DLD1 (cell line): ENCODE measurements around the gene RASA3.
"Not testable (repeated sequence)": the region's sequence is repeated elsewhere in the genome, so short reads cannot be mapped to it uniquely, and the experiment has no call there.

Experiments used
- in situ Hi-C: cut with HindIII; loops from 2 replicates; pipeline ENCODE4 v1.10.0; 2017; ENCODE audit warnings: low sequenced_read_pairs

RASA3 gene

DNA sequence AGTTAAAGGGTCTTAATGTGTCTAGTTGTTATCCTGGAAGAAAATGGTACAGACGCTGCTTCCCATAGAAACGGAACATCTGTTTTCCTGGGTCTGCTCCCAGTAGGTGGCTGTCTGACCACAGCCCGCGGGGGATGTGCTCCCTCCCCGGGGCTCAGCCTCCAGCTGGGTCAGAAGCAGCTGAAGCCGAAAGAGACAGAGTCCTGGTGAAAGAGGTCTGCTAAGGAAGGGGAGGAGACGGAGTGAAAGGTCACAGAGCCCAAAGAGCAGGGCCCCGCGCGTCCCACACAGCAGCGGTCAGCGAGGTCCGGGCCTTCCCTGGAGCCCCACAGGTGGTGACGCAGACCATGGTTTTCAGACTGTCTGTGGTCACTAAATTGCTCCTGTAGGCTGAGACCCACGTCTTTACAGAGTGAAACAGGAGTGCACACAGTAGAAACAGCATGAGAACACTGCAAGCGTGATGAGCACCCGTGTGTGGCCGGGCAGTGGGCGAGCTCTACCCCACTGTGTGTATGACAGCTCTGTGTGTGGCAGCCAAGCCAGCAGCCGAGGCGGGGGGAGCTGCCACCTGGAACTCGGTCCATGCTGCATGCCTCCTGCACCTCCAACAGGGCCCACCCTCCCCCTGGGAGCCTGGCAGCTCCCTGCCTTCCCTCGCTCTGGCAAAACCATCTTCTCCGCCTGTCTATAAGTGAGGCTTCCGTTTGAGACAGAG lies 106.5 kb downstream of the RASA3 start:
- in situ Hi-C loops: no loop called here

DNA sequence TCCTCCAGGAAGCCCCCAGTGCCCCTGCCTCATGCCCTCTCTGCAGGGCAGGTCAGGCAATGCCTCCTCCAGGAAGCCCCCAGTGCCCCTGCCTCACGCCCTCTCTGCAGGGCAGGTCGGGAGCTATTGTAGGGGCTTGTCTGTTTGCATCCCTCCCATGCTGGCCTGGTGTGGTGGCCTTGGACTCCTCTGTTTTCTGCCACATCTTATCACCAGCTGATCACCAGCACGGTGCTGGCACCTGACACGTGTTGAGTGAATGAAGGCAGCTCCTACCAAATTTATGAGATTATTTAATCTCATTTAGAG lies 107.1 kb downstream of the RASA3 start:
- in situ Hi-C loops: no loop called here

DNA sequence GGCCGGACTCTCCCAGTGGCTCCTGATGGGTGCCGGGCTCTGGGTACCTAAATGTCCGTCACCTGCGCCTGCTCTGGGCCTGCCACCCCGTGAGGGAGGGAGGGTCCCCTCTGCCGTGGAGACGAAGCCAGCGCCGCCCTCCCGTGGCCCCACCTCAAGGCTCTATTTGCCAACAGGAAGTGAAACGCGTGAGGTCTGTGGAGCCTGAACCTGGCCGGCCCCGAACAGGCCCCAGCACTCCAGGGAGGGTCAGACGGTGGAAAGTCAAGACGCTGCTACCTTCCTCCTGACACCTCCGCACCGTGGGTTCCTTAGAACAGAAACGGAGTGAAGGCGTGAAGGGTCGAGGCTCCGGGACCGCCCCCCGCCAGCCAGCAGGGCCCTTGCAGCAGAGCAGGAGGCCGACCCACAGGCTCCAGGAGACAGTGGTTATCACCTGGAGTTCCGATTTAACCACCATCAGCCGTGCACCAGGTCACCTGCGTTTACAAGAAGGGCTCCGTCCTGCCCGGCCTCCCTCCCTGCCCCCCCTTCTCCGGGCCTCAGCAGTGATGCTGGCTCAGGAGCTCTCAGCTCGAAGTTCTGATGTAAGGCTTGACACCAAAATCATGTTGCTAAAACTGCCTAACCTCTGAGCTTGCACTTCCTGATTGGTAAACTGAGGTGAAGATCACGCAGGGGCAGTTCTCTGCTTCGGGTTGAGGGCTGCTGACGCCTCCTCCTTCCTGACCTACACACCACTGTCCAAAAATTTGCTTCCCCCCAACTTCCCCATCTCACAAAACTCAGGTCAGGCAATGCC lies 107.6 kb downstream of the RASA3 start:
- in situ Hi-C loops: no loop called here

DNA sequence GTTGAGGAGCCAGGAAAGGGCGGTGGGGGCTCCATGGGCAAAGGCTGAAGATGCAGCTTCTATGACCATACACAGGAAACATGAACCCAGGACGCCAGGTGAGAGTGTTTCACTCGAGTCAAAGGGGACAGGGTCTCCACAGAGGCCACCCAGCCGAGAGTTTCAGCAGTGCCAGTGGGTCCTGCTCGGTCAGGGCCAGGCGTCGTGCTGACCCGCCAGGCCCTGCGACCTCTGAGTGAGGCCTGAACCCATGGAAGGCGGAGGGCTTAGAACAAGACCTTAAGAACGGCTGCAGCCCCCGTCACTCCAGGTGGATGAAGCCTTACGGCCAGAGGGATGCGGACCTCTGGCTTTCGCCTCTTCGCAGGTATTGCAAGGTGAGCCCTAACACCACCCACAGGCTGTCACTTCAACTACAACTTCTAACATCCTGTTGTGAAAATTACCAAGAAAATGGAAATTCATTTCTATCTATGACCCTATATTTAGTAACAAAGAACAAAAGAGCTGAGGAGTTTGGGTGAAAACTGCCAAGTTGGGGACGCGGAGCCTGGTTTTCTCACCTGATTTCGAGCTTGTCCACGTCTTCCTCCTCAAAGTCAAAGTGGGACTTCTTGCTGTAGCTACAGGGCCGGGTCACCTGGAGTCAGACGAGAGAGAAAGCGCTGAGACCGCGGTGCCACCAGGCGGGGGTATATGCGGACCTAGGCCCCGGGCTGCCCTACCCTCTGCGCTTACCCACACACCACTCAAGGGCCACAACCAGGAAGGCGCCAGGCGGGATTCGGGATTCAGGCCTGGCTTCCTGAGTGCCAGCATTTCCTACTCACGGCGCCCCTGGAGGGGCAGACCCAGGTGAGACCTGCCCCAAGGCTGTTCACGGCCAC lies 108.5 kb downstream of the RASA3 start:
- in situ Hi-C loops: no loop called here

DNA sequence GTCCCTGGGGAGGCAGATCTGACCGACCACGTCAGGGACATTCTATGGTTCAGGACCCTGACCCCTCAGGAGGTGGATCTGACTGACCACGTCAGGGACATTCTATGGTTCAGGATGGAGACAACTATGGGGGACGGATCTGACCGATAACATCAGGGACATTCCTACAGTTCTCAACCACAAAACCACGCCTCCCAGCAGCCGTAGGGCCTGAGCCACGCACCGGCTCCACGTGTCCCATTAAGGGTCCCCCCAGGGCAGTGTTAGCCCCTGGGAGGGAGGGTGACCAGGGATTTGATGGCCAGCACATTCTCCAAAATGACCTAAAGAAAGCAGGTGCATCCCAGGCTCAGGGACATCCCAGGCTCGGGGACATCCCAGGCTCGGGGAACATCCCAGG lies 109.5 kb downstream of the RASA3 start:
- in situ Hi-C loops: no loop called here

DNA sequence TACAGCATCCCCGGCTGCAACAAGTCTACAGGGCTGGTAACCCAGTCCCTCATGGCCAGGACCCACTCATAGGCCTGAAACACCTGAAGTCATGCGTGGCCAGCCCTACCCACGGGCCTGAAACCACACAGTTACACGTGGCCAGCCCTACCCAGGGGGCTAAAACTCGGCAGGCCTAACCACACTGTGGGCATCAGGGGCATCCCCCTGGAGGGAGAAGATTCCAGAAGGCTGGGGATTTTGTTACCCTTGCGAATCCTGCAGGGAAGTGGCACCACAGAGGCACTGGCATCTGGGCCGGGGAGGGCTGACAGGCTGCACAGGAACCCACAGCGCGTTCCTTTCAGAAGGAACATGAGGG lies 110.1 kb downstream of the RASA3 start:
- in situ Hi-C loops: no loop called here

DNA sequence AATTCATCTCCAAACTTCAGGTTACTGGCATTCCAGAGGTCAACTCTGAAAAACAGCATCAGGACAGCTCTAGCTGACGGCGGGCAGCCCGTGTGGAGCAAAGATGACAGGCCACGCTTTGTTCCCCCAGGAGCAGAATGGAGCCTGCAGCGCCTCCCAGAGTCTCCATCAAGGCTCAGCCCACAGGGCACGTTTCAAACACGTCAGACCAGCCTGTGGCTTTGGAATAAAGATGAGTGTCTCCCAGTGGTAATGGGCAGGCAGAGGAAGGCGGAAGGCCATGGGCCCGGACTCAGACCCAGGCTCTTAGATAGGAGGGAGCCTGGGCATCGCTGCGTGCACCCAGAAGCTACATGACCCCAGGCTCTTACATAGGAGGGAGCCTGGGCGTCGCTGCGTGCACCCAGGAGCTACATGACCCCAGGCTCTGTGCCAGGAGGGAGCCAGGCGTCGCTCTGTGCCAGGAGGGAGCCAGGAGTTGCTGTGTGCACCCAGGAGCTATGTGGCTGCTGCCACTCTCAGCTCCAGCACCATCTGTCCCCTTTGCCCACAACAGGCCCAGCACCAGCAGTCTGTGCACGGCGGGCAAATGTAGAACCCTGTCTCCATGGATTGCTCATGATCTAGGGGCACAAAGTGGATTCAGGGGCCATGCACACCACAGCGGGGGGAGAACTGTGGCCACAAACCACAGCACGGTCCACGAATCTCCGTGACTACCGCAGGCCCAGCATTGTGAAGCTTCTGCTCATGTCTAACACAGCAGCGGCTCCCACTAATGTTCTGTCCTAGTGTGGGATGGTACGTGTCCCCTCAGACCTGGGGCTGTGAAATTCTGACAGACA lies 110.7 kb downstream of the RASA3 start:
- in situ Hi-C loops: no loop called here

DNA sequence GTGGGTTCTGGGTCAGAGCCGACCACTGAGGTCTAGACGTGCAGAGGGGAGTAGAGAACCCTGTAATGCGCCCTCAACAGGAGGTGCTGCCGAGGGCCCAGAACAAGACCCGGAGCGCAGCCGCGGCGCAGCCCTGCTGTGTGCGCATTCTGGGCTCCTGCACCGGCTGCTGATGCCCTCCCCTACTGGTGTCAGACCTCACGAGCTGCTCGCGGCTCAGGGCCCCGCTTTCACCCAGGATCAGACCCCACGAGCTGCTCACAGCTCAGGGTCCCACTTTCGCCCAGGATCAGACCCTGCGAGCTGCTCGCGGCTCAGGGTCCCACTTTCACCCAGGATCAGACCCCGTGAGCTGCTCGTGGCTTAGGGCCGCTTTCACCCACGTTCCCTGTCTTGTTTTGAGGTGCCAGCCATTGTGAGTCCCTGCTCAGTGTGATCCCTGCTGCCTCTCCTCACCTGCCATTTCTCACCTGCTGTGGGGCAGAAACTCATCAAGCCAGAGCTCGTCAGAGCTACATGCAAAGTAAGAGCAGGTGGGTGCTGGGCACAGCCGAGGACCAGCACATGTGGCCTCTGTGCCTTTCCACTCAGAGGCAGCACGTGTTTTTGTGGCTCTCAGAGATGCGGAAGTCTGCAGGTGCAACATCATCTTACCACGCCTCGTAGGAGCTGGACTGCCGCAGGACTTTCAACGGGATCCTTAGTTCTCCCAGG lies 111.5 kb downstream of the RASA3 start:
- in situ Hi-C loops: no loop called here

- in situ Hi-C loops: not testable (repeated sequence)
These were observed 112.3 kb downstream of the RASA3 start for GRCh38 chr13:114020134-114020533.

- in situ Hi-C loops: no loop called here
These were observed 113.1 kb downstream of the RASA3 start for GRCh38 chr13:114019367-114019766.

DNA sequence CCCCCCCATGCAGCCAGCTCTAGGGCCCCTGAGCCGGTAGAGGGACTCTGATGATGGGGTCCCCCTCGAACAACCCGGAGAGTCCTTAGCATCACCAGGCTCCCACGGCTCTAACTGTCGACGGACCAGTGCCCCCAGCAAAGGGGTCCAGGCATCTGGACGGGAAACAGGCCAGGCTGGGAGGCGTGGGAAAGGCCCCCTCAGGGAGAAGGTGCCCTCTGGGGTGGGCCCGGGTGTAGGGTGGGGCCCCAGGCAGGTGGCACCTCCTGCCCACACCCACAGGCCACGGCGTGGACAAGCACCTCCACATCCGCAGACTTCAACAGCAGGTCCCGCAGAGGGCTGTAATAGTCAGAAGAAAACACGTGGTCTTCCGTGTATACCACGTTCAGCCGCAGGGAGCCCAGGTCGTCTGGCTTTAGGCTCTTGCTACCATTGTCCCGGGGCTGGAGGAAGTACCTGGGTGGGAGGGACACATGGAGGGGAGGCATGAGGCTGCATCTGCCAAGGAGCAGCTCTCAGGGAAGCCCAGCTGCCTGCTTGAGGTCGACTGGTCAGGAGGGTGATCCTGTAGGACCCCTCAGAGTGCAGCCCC lies 113.9 kb downstream of the RASA3 start:
- in situ Hi-C loops: no loop called here

GRCh38 chr13:114017966-114018365 lies 114.5 kb downstream of the RASA3 start:
- in situ Hi-C loops: no loop called here

- in situ Hi-C loops: no loop called here
These were observed 115.3 kb downstream of the RASA3 start for GRCh38 chr13:114017028-114017630.

DNA sequence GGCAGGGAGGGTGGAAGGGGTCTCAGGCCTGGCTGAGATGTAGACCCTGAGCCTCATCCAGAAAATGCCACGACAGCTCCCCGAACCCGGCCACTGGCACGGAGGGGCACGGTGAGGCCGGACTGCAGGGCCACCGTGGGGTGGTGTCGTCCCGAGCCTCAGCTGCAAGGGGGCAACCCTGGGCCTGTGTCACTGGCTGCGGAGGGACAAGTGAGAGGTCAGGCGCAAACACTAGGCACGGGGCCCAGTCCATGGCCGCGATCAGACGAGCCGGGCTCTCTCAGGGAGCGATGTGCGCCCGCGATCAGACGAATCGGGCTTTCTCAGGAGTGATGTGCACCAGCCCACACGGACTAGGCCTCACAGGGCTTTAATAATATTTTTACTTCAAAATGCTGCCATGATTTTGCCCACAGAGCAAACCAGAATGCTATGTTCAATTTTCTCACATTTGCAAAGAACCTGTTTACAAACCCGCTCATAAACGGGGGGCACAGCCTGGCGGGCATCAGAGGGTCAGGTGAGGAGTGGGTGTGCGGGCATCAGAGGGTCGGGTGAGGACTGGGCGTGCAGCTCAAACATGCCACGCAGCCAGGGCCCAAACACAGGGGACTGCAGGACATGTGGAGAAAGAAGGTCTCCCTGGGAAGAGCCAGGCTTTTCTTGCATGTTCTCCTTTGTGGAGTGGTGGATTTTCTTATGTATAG lies 115.9 kb downstream of the RASA3 start:
- in situ Hi-C loops: no loop called here

DNA sequence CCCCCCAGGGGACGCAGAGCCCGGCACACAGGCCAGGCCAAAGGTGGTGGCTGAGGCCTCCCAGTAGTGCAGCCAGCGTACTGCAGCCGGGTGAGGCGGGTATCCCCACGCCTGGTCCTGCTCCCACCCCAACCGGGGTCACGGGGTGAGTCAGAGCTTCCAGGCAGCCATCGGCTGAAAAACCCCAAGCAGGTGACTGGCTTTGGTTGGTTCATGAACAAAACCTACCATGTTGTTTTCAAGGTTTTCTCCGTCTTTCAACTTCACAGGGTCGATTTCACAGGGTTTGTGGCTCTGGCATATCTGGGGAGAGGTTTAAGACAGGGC lies 116.5 kb downstream of the RASA3 start:
- in situ Hi-C loops: no loop called here

DNA sequence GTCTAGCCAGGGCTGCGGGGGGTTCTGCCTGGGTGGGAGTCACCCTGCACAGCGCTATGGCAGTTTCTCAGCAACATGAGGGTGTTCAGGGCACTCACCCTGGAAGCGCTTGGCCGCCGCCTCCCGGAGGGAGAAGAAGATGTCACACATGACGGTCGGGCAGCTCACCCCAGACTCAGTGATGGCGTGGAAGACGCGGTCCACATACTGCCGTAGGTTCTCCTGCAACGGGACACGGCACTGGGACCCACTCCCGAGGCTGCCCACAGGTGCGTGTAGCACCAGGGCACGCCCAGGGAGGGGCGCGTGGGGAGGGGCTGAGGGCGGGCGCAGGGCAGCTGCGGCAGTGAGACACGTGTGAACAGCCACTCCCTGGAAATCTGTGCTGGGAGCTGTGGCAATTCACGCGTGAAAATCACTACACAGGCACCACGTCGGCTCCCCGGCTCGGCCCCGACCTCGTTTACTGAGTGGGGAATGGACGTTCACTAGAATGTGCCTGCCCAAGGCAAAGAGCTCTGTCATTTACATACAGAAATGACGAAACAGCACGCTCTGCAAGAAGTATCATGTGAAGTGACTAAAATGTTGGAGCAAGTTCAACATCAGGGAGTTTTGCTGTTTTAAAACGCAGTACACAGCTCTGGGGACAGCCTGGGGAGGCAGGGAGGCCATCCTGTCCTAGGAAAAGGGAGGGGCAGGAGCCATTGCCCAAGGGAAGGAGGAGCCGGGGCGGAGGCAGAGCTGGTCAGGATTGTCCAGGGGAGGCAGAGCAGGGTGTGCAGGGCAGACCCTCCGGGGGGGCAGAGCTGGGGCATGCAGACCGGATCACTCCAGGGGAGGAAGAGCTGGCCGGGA lies 117.1 kb downstream of the RASA3 start:
- in situ Hi-C loops: no loop called here

DNA sequence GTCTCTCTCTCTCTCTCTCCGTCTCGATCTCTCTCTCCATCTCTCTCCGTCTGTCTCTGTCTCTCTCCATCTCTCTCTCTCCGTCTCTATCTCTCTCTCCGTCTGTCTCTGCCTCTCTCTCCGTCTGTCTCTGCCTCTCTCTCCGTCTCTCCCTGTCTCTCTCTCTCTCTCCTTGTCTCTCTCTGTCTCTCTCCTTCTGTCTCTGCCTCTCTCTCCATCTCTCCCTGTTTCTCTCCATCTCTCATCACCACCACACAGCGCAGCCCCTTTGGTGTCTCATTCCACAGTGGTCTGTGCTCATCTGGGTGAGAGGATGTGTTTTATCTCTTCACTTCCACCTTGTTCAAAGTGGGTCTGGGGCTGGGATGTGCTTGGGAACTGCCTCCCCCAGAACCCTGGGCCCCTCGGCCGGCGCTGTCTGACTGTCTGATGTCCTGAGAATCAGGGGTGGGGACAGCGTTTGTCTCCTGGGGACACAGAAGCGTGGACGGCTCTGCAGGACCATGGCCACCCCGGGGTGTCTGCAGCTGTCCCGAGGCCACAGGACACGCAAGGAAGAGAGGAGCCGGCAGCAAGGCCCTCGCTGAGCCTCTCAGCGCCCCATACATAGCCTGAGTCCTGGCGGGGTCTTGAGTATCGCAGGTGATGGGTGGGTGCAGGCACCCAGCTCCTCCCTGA lies 118.3 kb downstream of the RASA3 start:
- in situ Hi-C loops: no loop called here
